A549 treated with AZD9567 at 1 μM for 4 hours (cell line): Measurements from ENCODE around the gene MAIP1. TPM values are rescaled to one million over a fixed set of nuclear protein-coding genes. Genes with fewer than 3 reads are reported as not detected.

Source experiments
- total RNA-seq: library from RNA; stranded (reverse); fragments of 200-300 nt; extraction: Qiagen RNA extraction; gene quantifications from 5 replicates; pipeline ENCODE4 v1.2.3, GENCODE V29; 2022; ENCODE audit not compliant: insufficient read depth

MAIP1 gene, protein sequence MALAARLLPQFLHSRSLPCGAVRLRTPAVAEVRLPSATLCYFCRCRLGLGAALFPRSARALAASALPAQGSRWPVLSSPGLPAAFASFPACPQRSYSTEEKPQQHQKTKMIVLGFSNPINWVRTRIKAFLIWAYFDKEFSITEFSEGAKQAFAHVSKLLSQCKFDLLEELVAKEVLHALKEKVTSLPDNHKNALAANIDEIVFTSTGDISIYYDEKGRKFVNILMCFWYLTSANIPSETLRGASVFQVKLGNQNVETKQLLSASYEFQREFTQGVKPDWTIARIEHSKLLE
- total RNA-seq: 38.2 to 88.3 TPM (median 39.7 TPM) in 5 replicates

DNA sequence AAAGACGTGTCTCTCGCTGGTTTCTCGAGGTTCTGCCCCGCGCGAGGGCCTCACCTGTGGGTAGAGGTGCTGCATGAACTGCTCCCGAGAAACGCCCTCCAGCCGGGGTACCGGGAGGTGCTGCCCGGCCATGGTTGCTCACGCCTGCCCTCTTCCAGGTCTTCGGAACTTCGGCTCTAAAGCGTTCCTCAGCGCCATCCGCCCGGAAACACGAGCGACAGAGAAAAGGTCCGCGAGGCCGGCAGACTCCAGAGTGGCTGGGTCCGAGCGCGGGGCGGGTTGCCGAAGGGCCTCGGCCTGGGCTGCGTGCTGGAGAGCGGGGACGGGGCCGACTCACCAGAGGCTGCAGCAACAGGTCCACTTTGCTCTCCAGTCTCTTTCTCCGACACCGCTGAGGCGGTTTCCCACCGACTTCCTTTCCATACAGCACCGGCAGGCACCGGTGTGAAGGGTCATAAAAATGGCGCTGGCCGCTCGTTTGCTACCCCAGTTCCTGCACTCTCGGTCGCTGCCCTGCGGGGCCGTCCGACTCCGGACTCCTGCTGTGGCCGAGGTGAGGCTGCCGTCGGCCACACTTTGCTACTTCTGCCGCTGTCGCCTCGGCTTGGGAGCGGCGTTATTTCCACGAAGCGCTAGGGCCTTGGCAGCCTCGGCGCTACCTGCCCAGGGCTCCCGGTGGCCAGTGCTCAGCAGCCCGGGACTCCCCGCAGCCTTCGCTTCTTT is at the start of gene MAIP1, which contains the start of gene TYW5:
MAIP1 (plus strand) TSS at position 244 of the 723 bp plus-strand sequence; CDS start at position 461, 217 bp downstream.
TYW5 (minus strand) TSS at position 153 of the 723 bp plus-strand sequence; CDS start at position 132, 21 bp downstream.

DNA sequence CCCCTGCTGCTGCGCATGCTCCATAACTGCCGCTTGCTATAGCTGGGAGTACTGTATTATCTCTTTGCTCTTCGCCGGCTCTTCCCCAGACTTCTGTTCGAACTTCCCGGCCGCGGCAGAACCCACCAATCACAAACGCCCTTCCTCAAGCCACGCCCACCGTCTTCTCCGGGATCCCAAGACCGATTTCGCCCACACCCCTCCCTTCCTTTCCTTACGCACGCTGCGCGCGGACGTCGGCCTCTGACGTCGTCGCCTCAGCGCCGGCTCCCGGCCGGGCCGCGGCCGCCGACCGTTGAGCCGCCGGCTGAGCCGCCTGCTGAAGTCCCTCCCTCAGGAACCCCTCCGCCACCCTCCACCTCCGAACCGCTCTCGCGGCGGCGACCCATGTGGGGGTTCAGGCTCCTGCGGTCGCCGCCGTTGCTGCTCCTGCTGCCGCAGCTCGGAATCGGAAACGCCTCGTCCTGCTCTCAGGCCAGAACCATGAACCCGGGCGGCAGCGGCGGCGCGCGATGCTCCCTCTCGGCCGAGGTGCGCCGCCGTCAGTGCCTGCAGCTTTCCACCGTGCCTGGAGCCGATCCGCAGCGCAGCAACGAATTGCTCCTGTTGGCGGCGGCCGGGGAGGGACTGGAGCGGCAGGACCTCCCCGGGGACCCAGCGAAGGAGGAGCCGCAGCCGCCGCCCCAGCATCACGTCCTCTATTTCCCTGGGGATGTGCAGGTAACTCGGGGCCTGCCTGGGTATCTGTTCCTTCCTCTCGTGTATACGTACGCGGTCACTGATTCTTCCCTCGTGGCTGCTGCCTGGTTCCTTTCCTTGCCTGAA is 44.1 kb upstream of the MAIP1 start, which contains the start of gene C2orf69:
C2orf69 (plus strand) TSS at position 242 of the 825 bp plus-strand sequence; CDS start at position 388, 146 bp downstream.

Other genes with a start within 250 kb of the MAIP1 start
- 2.7 to 4.3 TPM (median 3.0 TPM) in 5 replicates for gene FTCDNL1, start 104.4 kb upstream of the MAIP1 start, total RNA-seq
- 6.3 to 11.0 TPM (median 9.3 TPM) in 5 replicates for gene C2orf69, start 44.3 kb upstream of the MAIP1 start, total RNA-seq
- 7.4 to 9.3 TPM (median 7.5 TPM) in 5 replicates for gene TYW5, start 91 bp upstream of the MAIP1 start, total RNA-seq